Esophagus muscularis mucosa (tissue), 4 donors: Measurements from ENCODE around the gene CLSTN3.

Source experiments
- EP300 ChIP-seq: sonication (generic); formaldehyde crosslinking; IDR thresholded peaks from one replicate; pipeline ENCODE4 v1.6.1; 2017; ENCODE audit warnings: antibody characterized with exemption
- POLR2A ChIP-seq: fragments of 450-650 bp; IDR thresholded peaks from one replicate; pipeline ENCODE4 v1.6.1; 2017; ENCODE audit warnings: antibody characterized with exemption, moderate library complexity, mild to moderate bottlenecking, low read depth
- POLR2AphosphoS5 ChIP-seq, 2 donors: sonication (generic); formaldehyde crosslinking; IDR thresholded peaks; one replicate each; pipeline ENCODE4 v1.6.1; 2017; ENCODE audit warnings: antibody characterized with exemption in 2 of 2
- TF ChIP-seq, protein P1 (sequence below), 3 experiments: fragments of 200-600 bp in 2 of 3; fragments of 450-650 bp in 1 of 3; sonication (generic) in 2 of 3; IDR thresholded peaks; one replicate each; pipeline ENCODE4 v1.5.1; 2017 to 2019; ENCODE audit warnings: antibody characterized with exemption in 3 of 3, mild to moderate bottlenecking in 2 of 3, moderate library complexity in 1 of 3

DNA sequence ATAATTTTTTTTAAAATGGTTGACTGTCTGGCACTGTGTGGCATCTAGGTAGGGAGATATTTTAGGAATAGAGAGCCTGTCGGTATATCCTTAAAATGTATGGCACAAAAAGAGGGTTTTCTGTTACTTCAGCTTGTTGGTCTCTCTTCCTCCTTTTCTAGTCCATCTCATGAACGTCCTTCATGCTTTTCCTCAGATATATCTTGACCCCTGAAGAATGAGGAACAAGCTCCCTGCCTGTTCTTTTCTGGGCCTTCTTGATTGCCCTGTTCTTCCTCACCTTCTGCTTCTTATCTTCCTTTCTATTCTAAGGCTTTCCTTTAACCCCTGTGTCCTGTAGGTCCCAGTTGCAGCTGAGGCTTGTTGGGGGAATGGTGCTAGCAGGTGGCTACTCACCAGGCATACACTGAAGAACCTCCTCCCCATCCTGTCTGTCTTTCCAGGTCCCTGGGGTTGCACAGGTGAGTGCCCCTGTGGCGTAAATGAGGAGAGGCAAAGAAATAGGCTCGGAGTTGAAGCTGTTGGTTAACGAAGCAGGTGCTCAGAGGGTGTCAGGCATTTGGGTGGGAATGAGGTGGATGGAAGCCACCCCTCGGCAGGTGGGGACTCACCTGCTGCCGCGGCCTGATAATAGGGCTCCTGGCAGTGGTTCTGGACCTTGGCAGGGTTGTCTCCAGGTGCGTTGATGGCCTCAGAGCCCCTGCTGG, 30.7 kb upstream of the CLSTN3 start:
- TF ChIP-seq, protein P1, sequence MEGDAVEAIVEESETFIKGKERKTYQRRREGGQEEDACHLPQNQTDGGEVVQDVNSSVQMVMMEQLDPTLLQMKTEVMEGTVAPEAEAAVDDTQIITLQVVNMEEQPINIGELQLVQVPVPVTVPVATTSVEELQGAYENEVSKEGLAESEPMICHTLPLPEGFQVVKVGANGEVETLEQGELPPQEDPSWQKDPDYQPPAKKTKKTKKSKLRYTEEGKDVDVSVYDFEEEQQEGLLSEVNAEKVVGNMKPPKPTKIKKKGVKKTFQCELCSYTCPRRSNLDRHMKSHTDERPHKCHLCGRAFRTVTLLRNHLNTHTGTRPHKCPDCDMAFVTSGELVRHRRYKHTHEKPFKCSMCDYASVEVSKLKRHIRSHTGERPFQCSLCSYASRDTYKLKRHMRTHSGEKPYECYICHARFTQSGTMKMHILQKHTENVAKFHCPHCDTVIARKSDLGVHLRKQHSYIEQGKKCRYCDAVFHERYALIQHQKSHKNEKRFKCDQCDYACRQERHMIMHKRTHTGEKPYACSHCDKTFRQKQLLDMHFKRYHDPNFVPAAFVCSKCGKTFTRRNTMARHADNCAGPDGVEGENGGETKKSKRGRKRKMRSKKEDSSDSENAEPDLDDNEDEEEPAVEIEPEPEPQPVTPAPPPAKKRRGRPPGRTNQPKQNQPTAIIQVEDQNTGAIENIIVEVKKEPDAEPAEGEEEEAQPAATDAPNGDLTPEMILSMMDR (IDR thresholded peaks at IDR 0.05): no peak
- TF ChIP-seq POLR2AphosphoS5 (IDR thresholded peaks at IDR 0.05): no peak
- TF ChIP-seq POLR2A: no peak
- TF ChIP-seq EP300: no peak
